Measurements from ENCODE around the gene GLIPR2.

GLIPR2 gene

GRCh38 chr9:36194326-36195000 lies 57.9 kb downstream of the GLIPR2 start:
- DNase-seq (ENCODE audit: low read depth): no peak

DNA sequence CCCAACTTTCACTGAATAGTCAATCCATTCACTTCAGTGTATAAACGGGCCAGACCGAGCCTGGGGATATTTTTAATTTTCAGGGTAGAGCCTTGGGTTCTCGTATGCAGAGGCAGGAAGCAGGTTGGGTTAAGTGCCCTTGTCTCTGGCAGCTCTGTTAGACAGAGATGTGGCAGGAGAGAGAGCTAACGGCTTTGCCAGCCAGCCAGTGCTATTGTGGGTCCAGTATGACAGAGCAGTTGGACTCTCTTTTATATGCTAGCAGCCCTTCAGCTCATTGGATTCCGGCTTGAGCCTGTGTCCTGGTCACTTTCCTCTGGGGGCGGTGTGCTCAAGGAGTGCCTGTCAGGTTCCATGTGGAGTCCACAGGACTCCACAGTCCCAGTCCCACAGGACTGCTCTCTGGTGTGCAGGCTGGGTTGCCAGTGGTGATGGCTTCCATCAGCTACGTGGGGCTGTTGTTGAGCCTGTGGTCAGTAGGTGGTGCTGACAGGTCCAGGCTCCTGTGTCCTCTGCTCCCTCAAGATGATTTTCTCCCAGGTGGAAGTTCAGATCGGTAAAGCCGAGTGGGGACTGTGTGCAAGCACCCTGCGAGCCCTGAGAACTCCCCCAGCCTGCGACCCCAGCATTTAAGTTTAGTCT lies 68.5 kb downstream of the GLIPR2 start:
- no peak for DNase-seq (ENCODE audit: low read depth)

DNA sequence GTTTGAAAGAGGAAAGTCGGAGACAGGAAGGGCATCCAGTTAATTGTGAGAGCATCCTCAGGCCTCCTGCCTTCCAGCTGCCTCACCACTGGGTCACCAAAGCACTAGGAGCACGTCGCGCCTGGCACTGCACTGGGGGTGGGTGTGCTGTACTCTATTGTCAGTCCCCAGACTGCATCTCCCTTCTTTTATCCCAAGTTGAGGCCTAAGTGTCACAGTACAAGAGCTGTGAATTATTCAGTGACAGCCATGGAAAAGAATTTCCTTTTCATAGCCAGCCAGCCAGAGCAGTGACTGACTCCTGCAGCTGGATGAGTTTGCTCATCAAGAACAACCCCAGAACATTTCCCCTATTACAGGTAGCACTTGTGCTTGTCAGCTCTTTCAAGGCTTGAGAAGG lies 70.5 kb downstream of the GLIPR2 start:
- no peak for DNase-seq (ENCODE audit: low read depth)

DNA sequence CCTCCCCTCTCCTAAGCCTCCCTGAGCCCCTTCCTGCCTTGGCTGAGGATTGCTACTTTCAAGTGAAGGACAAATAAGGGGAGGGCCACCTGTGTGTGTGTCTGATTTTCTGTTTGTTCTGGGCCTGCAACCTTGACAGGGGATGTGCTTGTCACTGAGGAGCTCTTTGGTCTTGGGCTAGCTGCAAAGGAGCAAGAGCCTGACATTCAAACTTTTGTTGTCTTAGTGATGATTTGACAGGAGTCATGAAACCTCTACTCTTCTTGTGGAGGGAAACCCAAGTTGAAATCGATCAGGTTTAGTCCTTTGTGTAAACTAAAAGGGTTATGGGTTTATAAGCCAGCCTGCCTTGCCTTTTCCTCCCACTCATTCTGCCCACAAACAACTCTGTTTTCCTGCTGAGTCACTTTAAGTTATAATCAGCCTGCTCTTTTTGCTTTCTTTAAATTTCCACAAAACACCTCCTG lies 71.0 kb downstream of the GLIPR2 start:
- no peak for DNase-seq (ENCODE audit: low read depth)

DNA sequence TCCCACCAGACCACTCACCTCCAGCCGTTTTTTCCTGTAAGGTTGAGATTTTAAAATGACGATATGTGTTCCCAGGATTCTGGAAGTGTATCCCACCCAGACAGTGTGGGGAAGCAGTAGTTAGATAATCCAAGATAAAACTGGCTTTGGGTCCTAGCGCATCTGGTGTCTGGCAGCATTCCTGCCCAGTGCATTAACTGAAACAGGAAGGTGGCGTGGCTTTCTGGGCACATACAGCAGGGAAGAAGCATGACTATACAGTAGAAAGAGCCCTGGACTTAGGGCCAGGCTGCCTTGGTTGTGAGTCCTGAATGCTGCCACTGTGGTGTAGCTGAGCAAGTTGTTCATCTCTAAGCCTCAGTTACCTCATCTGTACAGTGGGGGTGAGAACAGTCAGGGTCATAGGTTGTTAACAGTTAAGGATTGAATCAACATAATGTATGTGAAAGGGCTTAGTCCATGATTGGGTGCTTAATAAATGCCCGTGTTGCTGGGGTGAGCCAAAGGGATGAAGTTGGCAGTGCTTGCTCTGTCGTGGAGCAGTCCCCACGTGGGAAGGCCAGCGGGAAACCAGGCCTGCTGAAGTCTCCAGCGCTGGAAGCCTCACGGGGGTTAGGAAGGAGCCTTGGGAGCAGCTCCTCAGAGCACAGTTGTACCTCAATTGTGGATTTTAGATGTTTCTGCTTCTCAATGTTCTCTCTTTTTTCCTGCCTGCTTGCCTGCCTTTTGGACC lies 72.2 kb downstream of the GLIPR2 start:
- no peak for DNase-seq (ENCODE audit: low read depth)

- no peak for DNase-seq (ENCODE audit: low read depth)
Observed at GRCh38 chr9:36210722-36211121, 74.2 kb downstream of the GLIPR2 start.

- no peak for DNase-seq (ENCODE audit: low read depth)
Observed at GRCh38 chr9:36211510-36211909, 75.0 kb downstream of the GLIPR2 start.

DNA sequence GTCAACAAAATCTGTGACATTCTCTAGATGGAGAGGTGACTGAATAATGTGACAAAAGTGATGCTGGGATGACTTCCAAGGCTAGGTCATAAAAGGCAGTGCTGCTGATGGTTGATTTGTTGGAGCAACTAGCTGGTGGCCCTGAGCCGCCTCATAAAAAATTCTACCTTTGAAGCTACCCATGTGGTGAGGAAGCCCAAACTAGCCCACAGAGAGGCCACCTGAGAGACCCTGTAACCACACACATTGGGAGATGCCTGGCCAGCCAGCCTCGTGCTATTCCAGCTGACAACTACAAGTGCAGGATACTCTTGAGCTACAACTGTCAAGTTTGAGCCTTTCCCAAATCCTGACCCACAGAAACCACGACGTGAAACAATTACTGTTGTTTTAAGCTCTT lies 76.9 kb downstream of the GLIPR2 start:
- no peak for DNase-seq (ENCODE audit: low read depth)
